Fibroblast of lung (primary cell): ENCODE data around the gene GTF3A.
A peak's percentile ranks its signal among the peaks of the same experiment; 100 is the strongest.

Experiments
- CTCF ChIP-seq, 2 donors: IDR thresholded peaks in 1 of 2; conservative IDR thresholded peaks in 1 of 2; 1 replicate in 1 of 2; 2 replicates in 1 of 2; pipeline ENCODE4 v1.5.1; 2011 to 2012; ENCODE audit warnings: low read length in 2 of 2, control low read depth in 1 of 2, inconsistent platforms in 1 of 2, low read depth in 1 of 2, mild to moderate bottlenecking in 1 of 2
- EZH2 ChIP-seq: IDR thresholded peaks from 2 replicates; pipeline ENCODE4 v1.5.1; 2012; ENCODE audit warnings: low read length, control low read depth, mild to moderate bottlenecking; ENCODE audit errors: missing control alignments

GRCh38 chr13:27481766-27482165 is 57.3 kb downstream of the GTF3A start:
- TF ChIP-seq EZH2, result no peak
- TF ChIP-seq CTCF (conservative IDR thresholded peaks at IDR 0.05 in 1 of 2, IDR thresholded peaks at IDR 0.05 in 1 of 2; ENCODE audit: low read depth in 1 of 2, low read length in 2 of 2), result peak; percentile 49 to 86
